Measurements from ENCODE around the gene BFAR. TPM values are rescaled to one million over a fixed set of nuclear protein-coding genes. Genes with fewer than 3 reads are reported as not detected.

The BFAR gene, protein sequence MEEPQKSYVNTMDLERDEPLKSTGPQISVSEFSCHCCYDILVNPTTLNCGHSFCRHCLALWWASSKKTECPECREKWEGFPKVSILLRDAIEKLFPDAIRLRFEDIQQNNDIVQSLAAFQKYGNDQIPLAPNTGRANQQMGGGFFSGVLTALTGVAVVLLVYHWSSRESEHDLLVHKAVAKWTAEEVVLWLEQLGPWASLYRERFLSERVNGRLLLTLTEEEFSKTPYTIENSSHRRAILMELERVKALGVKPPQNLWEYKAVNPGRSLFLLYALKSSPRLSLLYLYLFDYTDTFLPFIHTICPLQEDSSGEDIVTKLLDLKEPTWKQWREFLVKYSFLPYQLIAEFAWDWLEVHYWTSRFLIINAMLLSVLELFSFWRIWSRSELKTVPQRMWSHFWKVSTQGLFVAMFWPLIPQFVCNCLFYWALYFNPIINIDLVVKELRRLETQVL
- total RNA-seq (53.7 TPM), polyA plus RNA-seq (ENCODE audit: insufficient read depth, low read depth, low replicate concordance) (35.3 TPM)
- long read RNA-seq, donor 1, transcript BFAR-203 (4 exons, 1,414 nt) = major isoform, 8 of 22 reads
- long read RNA-seq, donor 1, partial matches to known transcripts = 8 of 22 reads
- long read RNA-seq, donor 1, other reads (novel, unspliced or antisense) = 0 of 22 reads
- long read RNA-seq, donor 2, transcript BFAR-201 (8 exons, 3,039 nt) = major isoform, 7 of 18 reads
- long read RNA-seq, donor 2, partial matches to known transcripts = 7 of 18 reads
- long read RNA-seq, donor 2, other reads (novel, unspliced or antisense) = 0 of 18 reads
- long read RNA-seq, donor 3, transcript BFAR-201 (8 exons, 3,039 nt) = major isoform, 6 of 22 reads
- long read RNA-seq, donor 3, transcript BFAR-203 (4 exons, 1,414 nt) = minor isoform, 5 of 22 reads
- long read RNA-seq, donor 3, partial matches to known transcripts = 11 of 22 reads
- long read RNA-seq, donor 3, other reads (novel, unspliced or antisense) = 0 of 22 reads
- long read RNA-seq, donor 4, partial matches to known transcripts = 0 of 5 reads
- long read RNA-seq, donor 4, other reads (novel, unspliced or antisense) = 0 of 5 reads
- long read RNA-seq, donor 5 = 0 reads
- long read RNA-seq, donor 6, transcript BFAR-203 (4 exons, 1,414 nt) = major isoform, 5 of 8 reads
- long read RNA-seq, donor 6, partial matches to known transcripts = 0 of 8 reads
- long read RNA-seq, donor 6, other reads (novel, unspliced or antisense) = 0 of 8 reads
- long read RNA-seq, donor 7, transcript BFAR-201 (8 exons, 3,039 nt) = major isoform, 18 of 39 reads
- long read RNA-seq, donor 7, transcript BFAR-203 (4 exons, 1,414 nt) = minor isoform, 11 of 39 reads
- long read RNA-seq, donor 7, partial matches to known transcripts = 3 of 39 reads
- long read RNA-seq, donor 7, other reads (novel, unspliced or antisense) = 4 of 39 reads
- long read RNA-seq, donor 8, partial matches to known transcripts = 6 of 13 reads
- long read RNA-seq, donor 8, other reads (novel, unspliced or antisense) = 0 of 13 reads
- long read RNA-seq, donor 9, transcript BFAR-201 (8 exons, 3,039 nt) = major isoform, 5 of 10 reads
- long read RNA-seq, donor 9, partial matches to known transcripts = 0 of 10 reads
- long read RNA-seq, donor 9, other reads (novel, unspliced or antisense) = 0 of 10 reads
- long read RNA-seq, donor 10, transcript BFAR-203 (4 exons, 1,414 nt) = major isoform, 5 of 8 reads
- long read RNA-seq, donor 10, partial matches to known transcripts = 0 of 8 reads
- long read RNA-seq, donor 10, other reads (novel, unspliced or antisense) = 0 of 8 reads

DNA sequence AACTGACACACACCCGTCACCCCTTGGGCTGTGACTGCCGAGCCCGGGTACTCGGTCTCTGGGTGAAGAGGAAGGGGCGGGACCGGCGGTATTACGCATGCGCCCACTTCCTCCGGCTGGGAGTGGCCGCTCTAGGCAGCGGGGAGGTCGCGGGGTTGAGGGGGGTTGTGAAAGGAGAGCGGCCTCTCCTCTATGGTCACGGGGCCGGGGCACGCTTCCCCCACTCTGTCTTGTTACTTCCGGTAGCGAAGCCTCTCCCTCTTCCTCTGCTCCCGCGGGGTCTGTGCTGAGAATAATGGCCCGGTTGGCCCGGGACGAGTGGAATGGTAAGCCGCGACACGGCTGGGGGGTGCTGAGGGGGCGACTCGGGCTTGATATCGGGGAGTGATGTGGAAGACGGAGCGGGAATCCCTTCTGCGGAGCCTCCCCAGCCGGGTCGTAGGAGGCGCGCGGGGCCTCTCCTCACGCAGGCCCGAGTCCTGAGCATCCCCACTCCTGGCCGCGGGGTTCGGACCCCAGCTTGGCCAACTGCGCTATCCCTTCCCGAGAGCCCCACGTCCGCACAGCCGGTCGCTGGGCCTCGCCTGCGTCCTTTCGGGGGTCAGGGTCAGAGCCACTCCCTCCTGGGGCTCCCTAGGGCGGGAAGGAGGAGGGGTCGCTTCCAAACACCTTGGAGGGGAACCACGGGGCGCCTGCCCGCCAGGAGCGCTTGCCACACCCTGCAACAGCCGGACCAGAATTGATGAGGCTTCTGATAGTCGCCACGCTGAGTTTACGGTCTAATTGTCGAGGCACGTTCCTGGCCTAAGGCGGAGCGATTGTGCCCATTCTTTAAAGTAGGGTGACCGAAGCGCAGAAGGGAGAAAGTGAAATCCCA is at the start of gene BFAR:
Gene BFAR, plus strand, starts transcription at position 259 of the 877 bp plus-strand sequence. CDS start 11,396 bp downstream, outside the sequence.
- Histone ChIP-seq H3K27ac (ENCODE audit: low read depth in 2 of 2, low read length in 2 of 2) (peak within 1 kb of the TSS; percentile 78 to 98), H3K27me3 (ENCODE audit: control insufficient read depth, insufficient read depth, low read length) (no peaks in the 10 kb centered on the region), H3K36me3 (ENCODE audit: control insufficient read depth in 2 of 3, insufficient read depth in 3 of 3, low read length in 3 of 3) (no peaks in the 10 kb centered on the region), H3K4me1 (ENCODE audit: control insufficient read depth in 2 of 3, insufficient read depth in 2 of 3, low read depth in 1 of 3, low read length in 3 of 3) (peaks cover 2 to 27% (median 24%) of the 10 kb centered on the region in 3 donors), H3K9ac (ENCODE audit: low read length in 3 of 3) (peak within 1 kb of the TSS; percentile 79 to 95 (median 85)), H3K4me3 (ENCODE audit: low read length in 3 of 3) (peak within 1 kb of the TSS; percentile 87 to 89 (median 88)), H3K9me3 (ENCODE audit: control insufficient read depth in 2 of 3, insufficient read depth in 1 of 3, low read length in 3 of 3) (no peaks in the 10 kb centered on the region)
- peak; percentile 17 for FAIRE-seq
- intact Hi-C loops (cut with DNase I) = no loop called here
- TF ChIP-seq, protein P1, sequence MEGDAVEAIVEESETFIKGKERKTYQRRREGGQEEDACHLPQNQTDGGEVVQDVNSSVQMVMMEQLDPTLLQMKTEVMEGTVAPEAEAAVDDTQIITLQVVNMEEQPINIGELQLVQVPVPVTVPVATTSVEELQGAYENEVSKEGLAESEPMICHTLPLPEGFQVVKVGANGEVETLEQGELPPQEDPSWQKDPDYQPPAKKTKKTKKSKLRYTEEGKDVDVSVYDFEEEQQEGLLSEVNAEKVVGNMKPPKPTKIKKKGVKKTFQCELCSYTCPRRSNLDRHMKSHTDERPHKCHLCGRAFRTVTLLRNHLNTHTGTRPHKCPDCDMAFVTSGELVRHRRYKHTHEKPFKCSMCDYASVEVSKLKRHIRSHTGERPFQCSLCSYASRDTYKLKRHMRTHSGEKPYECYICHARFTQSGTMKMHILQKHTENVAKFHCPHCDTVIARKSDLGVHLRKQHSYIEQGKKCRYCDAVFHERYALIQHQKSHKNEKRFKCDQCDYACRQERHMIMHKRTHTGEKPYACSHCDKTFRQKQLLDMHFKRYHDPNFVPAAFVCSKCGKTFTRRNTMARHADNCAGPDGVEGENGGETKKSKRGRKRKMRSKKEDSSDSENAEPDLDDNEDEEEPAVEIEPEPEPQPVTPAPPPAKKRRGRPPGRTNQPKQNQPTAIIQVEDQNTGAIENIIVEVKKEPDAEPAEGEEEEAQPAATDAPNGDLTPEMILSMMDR (IDR thresholded peaks at IDR 0.05; ENCODE audit: borderline replicate concordance, extremely low read depth, insufficient read depth) = no peak
- peak; percentile 98 to 100 (median 99) for DNase-seq

DNA sequence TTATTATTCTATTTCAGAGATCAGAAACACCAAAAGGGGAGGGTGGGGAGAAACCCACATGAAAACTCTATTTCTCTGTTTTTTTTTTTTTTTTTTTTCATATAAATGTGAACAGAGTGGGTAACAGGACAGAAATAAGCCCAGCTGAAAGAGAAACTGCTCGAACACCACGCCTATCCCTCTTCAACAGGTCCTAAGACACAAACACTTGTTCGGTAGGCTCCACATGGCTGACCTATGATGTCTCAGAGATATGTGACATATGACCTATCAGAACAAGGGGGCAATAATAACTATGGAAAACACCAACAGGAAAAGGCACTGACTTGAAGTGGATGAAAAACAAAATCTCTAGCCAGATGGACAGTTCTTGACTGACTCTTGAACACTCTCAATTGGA is 47.5 kb upstream of the BFAR start:
- intact Hi-C loops (cut with DNase I) = no loop called here
- H3K36me3 ChIP-seq (ENCODE audit: control insufficient read depth in 2 of 3, insufficient read depth in 3 of 3, low read length in 3 of 3) = peaks cover 0 to 18% (median 4%) of the 10 kb centered on the region in 3 donors
- no peak overlapping the region for H3K9ac ChIP-seq (ENCODE audit: low read length in 3 of 3)
- DNase-seq (no peak), FAIRE-seq (no peak)
- no peaks in the 10 kb centered on the region for H3K27me3 ChIP-seq (ENCODE audit: control insufficient read depth, insufficient read depth, low read length)
- H3K4me3 ChIP-seq (ENCODE audit: low read length in 3 of 3) = no peak overlapping the region
- TF ChIP-seq, protein P1 (IDR thresholded peaks at IDR 0.05; ENCODE audit: borderline replicate concordance, extremely low read depth, insufficient read depth) = no peak
- H3K4me1 ChIP-seq (ENCODE audit: control insufficient read depth in 2 of 3, insufficient read depth in 2 of 3, low read depth in 1 of 3, low read length in 3 of 3) = no peaks in the 10 kb centered on the region
- H3K9me3 ChIP-seq (ENCODE audit: control insufficient read depth in 2 of 3, insufficient read depth in 1 of 3, low read length in 3 of 3) = no peaks in the 10 kb centered on the region
- H3K27ac ChIP-seq (ENCODE audit: low read depth in 2 of 2, low read length in 2 of 2) = no peak overlapping the region
